RWPE1 (cell line): ENCODE data around the gene DARS1.

Experiments used
- CTCF ChIA-PET: fragments of 350-600 bp; sonication (Branson Sonifier 250); formaldehyde crosslinking; extraction: SDS; loops from one replicate; lab custom pipeline; 2021; lab: Yijun Ruan, JAX
- POLR2A ChIA-PET: fragments of 400-600 bp; formaldehyde crosslinking; extraction: SDS; loops from one replicate; lab custom pipeline; 2020; ENCODE audit warnings: antibody characterized with exemption; ENCODE audit not compliant: low non-redundant PET; lab: Yijun Ruan, JAX
- DNase-seq: peaks from one replicate; pipeline ENCODE4 v3.0.0; 2012; ENCODE audit warnings: low spot score
- H3K27ac ChIP-seq: fragments of 450-650 bp; 2 replicates; pipeline ENCODE4 v1.5.1; 2017
- CTCF ChIP-seq: fragments of 450-650 bp; conservative IDR thresholded peaks from 2 replicates; pipeline ENCODE4 v1.5.1; 2017; ENCODE audit warnings: low read depth, mild to moderate bottlenecking

The DARS1 gene

DNA sequence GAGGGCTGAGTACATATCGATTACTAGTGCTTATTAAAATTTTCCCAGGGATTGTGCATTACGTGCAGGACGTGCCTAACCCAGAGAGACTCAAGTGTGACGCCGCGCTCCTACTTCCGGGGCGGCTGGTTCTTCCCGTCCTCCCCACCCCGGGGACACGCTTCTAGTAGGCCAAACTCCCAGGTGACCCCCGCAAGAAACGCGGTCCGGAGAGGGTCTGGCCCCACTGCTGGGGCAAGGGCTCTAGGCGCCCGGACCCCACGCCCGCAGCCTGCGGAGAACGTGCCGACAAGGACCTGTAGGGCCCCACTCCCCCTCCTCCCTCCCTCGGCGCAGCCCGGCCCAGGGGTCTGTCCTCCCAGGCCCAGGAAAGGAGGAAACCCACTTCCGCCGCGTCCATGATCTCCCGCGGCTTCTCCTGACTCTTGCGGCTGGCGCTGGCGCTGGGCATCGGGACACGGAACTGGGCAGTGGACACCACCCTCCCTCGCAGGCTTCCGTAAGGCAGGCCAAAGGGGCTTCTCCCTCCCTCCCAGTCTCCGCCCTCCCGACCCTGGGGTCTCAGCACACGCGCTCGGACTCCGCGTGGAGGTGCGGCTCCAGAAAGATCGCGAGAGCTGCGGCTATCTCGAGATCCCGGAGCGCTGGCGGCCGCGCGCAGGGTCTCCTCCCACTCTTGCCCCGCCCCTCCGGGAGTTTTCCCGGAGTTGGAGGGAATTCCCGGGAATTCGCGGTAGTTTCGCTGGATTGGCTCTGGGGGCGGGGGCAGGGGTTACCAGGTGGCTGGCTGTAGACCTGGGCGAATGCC, at the start of gene DARS1:
DARS1 (minus strand) TSS at position 609 of the 808 bp plus-strand sequence; CDS start at position 451, 158 bp downstream.
- H3K27ac ChIP-seq = peak within 1 kb of the TSS; percentile 93
- ChIA-PET POLR2A (interaction anchor here (0.8 kb wide), 1 partner anchor 225 kb away, joined by 3 read pairs; no protein-coding TSS in a partner anchor), CTCF (no interaction called here)
- DNase-seq = peak; percentile 91
- TF ChIP-seq CTCF = no peak

DNA sequence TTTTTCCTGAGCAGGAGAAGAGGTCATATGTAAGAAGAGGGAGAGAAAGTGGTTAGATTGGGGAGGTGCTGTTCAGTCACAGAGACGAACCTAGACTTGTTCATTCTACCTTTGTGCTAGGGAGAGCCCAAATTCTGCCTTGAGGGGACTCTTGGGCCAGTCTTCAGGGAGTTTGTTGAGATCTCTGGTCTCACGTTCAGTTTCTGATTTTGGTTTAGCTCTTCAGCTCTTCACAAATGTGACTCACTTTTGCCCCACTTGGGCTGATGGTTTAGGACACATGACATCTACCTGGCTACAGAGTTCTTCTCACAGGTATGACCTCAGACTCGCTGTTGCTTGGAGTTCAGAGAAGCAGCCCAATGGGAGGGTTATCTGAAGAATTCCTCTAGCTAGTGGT, 49.2 kb upstream of the DARS1 start:
- H3K27ac ChIP-seq = no peak overlapping the region
- no peak for TF ChIP-seq CTCF
- no peak for DNase-seq
- POLR2A ChIA-PET = no interaction called here
- CTCF ChIA-PET = interaction anchor here (0.6 kb wide), 1 partner anchor 121 kb away, joined by 8 read pairs; no protein-coding TSS in a partner anchor

DNA sequence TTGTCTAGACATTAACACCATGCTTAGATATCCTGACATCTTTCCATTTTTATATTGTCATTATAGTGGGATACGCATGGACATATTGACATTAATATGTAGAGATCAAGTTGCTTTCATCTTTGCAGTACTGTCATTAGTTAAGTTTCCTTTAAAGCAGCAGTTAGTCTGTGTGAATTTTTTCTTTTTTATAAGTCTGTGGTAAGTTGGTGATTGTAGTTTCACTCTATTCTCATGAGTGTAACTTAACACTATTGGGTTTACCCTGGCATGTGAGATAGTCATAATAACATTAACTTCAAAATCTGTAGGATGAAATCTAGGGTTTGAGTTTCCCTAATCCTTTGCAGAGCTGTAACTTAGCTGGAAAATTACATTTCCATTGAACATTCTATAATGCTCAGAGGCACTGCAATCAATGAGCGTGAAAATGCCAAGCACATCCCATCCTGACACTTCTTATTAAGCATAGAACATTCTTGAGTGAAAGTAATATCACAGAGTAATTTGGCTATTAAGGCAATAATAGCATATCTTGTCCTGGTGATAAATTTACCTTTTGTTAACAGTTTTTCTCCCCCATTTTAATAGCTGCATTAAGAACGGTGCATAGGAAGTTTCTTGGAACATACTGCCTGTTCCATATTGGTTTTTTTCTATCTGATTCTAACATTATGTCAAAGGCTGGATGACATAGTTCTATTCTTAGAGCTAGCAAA, 47.5 kb upstream of the DARS1 start:
- DNase-seq = no peak
- POLR2A ChIA-PET = no interaction called here
- CTCF ChIA-PET = no interaction called here
- no peak overlapping the region for H3K27ac ChIP-seq
- TF ChIP-seq CTCF = no peak

DNA sequence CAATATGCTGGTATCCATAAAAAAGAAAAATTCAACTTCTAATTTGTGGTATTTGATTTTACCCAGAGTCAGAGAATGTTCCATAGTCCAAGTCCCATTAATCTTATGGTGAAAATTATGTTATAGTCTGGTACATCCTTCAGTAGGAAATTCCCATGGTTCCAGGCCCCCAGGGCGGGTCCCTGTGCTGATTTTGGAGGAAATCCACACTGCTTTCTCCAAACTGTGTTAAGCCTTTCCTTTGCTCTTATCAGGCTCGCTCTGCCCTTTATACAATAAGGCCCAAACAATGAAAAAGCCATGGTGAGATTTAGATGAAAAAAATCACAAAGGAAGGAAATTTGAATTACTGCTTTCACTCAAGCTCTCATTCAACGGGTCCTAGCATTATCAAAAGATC, 46.8 kb upstream of the DARS1 start:
- ChIA-PET POLR2A (no interaction called here), CTCF (no interaction called here)
- no peak overlapping the region for H3K27ac ChIP-seq
- no peak for DNase-seq
- no peak for TF ChIP-seq CTCF

DNA sequence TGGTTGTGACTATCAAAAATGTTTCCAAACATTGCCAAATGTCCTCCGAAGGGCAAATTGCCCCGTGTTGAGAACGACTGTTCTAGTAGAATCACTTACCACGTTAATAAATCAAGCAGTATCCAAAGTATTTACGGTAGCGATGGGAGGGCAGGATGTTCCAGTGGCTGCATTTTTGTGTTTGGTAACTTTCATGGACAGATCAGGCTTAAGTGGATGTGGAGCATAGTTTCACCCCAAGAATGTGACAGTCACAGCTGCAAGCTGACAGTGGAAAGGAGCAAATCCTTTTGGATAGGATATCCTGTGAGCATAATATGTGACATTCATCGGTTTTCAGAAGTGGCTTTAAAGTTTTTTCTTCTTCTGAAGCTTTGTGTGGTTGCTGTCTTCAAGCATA, 46.3 kb upstream of the DARS1 start:
- TF ChIP-seq CTCF = no peak
- CTCF ChIA-PET = no interaction called here
- no peak overlapping the region for H3K27ac ChIP-seq

GRCh38 chr2:136030406-136030805, 45.0 kb upstream of the DARS1 start:
- no peak overlapping the region for H3K27ac ChIP-seq
- TF ChIP-seq CTCF = no peak
- ChIA-PET CTCF (no interaction called here), POLR2A (no interaction called here)
- DNase-seq = no peak

More for the DNA sequence above, 46.3 kb upstream of the DARS1 start:
- POLR2A ChIA-PET = no interaction called here
- no peak for DNase-seq
